LNCAP (cell line): ENCODE measurements around the gene MBD1.

ENCODE experiments used
- CTCF ChIP-seq: fragments of 450-650 bp; IDR thresholded peaks from 2 replicates; pipeline ENCODE4 v1.5.1; 2017; ENCODE audit warnings: mild to moderate bottlenecking

Gene MBD1

GRCh38 chr18:50301074-50301473 lies 19.8 kb upstream of the MBD1 start:
- no peak for TF ChIP-seq CTCF

- TF ChIP-seq CTCF = no peak
Measured at GRCh38 chr18:50299626-50300388, 18.5 kb upstream of the MBD1 start.

GRCh38 chr18:50298443-50299284 lies 17.3 kb upstream of the MBD1 start:
- TF ChIP-seq CTCF = no peak

- TF ChIP-seq CTCF = no peak
Measured at GRCh38 chr18:50297621-50298442, 16.5 kb upstream of the MBD1 start.

- TF ChIP-seq CTCF = no peak
Measured at GRCh38 chr18:50293039-50293438, 11.7 kb upstream of the MBD1 start.

GRCh38 chr18:50289108-50289443 lies 7.8 kb upstream of the MBD1 start:
- no peak for TF ChIP-seq CTCF
